Neural cell (in vitro differentiated cells): ENCODE data around the gene DNAAF3. TPM values are rescaled to one million over a fixed set of nuclear protein-coding genes. Genes with fewer than 3 reads are reported as not detected.

Experiments used
- H2AFZ ChIP-seq: fragments of 200-600, 300-800 bp; sonication (generic), shearing (Covaris generic); 2 replicates; pipeline ENCODE4 v1.6.0; 2014; ENCODE audit warnings: low read depth, mild to moderate bottlenecking, antibody characterized with exemption, low read length, moderate library complexity
- H3F3A ChIP-seq: fragments of 200-600 bp; shearing (Covaris generic); 2 replicates; pipeline ENCODE4 v1.6.1; 2016; ENCODE audit warnings: mild to moderate bottlenecking, moderate library complexity, mixed read lengths, antibody characterized with exemption, low read length; ENCODE audit not compliant: insufficient read depth, poor library complexity, severe bottlenecking
- H3K27ac ChIP-seq: fragments of 200-600, 300-800 bp; sonication (generic), shearing (Covaris generic); 2 replicates; pipeline ENCODE4 v1.5.1; 2014; ENCODE audit warnings: mild to moderate bottlenecking, low read length, moderate library complexity
- H3K27me3 ChIP-seq: fragments of 300-800, 200-600 bp; sonication (generic), shearing (Covaris generic); 2 replicates; pipeline ENCODE4 v1.6.0; 2014; ENCODE audit warnings: mild to moderate bottlenecking, low read depth, low read length, moderate library complexity; ENCODE audit not compliant: insufficient read depth
- H3K36me3 ChIP-seq: fragments of 300-800, 200-600 bp; sonication (generic), shearing (Covaris generic); 2 replicates; pipeline ENCODE4 v1.5.1; 2014; ENCODE audit warnings: mild to moderate bottlenecking, antibody characterized with exemption, low read length, moderate library complexity; ENCODE audit not compliant: insufficient read depth
- H3K4me2 ChIP-seq: fragments of 300-800, 200-600 bp; sonication (generic), shearing (Covaris generic); 2 replicates; pipeline ENCODE4 v1.6.0; 2014; ENCODE audit warnings: mild to moderate bottlenecking, low read length
- H3K4me3 ChIP-seq: fragments of 300-800, 200-600 bp; sonication (generic), shearing (Covaris generic); 2 replicates; pipeline ENCODE4 v1.5.1; 2014; ENCODE audit warnings: mild to moderate bottlenecking, low read length, moderate library complexity
- H3K79me2 ChIP-seq: fragments of 200-600 bp; shearing (Covaris generic); replicated peaks from 2 replicates; pipeline ENCODE4 v1.6.0; 2014; ENCODE audit warnings: mild to moderate bottlenecking, low read length, moderate library complexity; ENCODE audit not compliant: insufficient read depth
- H3K9ac ChIP-seq: fragments of 300-800, 200-600 bp; sonication (generic), shearing (Covaris generic); 2 replicates; pipeline ENCODE4 v1.6.1; 2016; ENCODE audit warnings: mild to moderate bottlenecking, low read length, mixed read lengths
- H3K9me2 ChIP-seq: fragments of 200-600 bp; shearing (Covaris generic); 2 replicates; pipeline ENCODE4 v1.6.1; 2016; ENCODE audit warnings: mild to moderate bottlenecking, low read length, mixed read lengths; ENCODE audit not compliant: insufficient read depth
- H3K9me3 ChIP-seq: fragments of 200-600, 300-800 bp; sonication (generic), shearing (Covaris generic); 2 replicates; pipeline ENCODE4 v1.6.1; 2016; ENCODE audit warnings: mild to moderate bottlenecking, mixed run types, low read length, moderate library complexity, mixed read lengths
- H4K20me1 ChIP-seq: fragments of 200-600 bp; shearing (Covaris generic); 2 replicates; pipeline ENCODE4 v1.6.1; 2016; ENCODE audit warnings: mild to moderate bottlenecking, mixed run types; ENCODE audit not compliant: insufficient read depth
- CTCF ChIP-seq: fragments of 450-650 bp; IDR thresholded peaks from 2 replicates; pipeline ENCODE4 v1.5.1; 2014; ENCODE audit warnings: antibody characterized with exemption, mild to moderate bottlenecking, moderate library complexity; ENCODE audit not compliant: poor library complexity, severe bottlenecking
- EP300 ChIP-seq: fragments of 450-650 bp; conservative IDR thresholded peaks from 2 replicates; pipeline ENCODE4 v1.6.1; 2014; ENCODE audit warnings: antibody characterized with exemption, mild to moderate bottlenecking, moderate library complexity; ENCODE audit not compliant: poor library complexity, severe bottlenecking
- EZH2 ChIP-seq: fragments of 200-600, 300-800 bp; shearing (Covaris generic), sonication (generic); IDR thresholded peaks from 2 replicates; pipeline ENCODE4 v1.6.1; 2014; ENCODE audit warnings: antibody characterized with exemption, low read length, borderline replicate concordance, mild to moderate bottlenecking; ENCODE audit not compliant: insufficient read depth, poor library complexity, severe bottlenecking
- MXI1 ChIP-seq: fragments of 450-650 bp; conservative IDR thresholded peaks from 2 replicates; pipeline ENCODE4 v1.6.1; 2014; ENCODE audit warnings: antibody characterized with exemption, mild to moderate bottlenecking; ENCODE audit not compliant: poor library complexity, severe bottlenecking
- POLR2AphosphoS5 ChIP-seq: IDR thresholded peaks from 2 replicates; pipeline ENCODE4 v1.6.1; 2012
- RAD21 ChIP-seq: fragments of 450-650 bp; conservative IDR thresholded peaks from 2 replicates; pipeline ENCODE4 v1.6.1; 2014; ENCODE audit warnings: antibody characterized with exemption, mild to moderate bottlenecking, moderate library complexity
- REST ChIP-seq: IDR thresholded peaks from 2 replicates; pipeline ENCODE4 v1.6.1; 2012; ENCODE audit warnings: borderline replicate concordance
- SMC3 ChIP-seq: fragments of 450-650 bp; conservative IDR thresholded peaks from 2 replicates; pipeline ENCODE4 v1.6.1; 2014; ENCODE audit warnings: antibody characterized with exemption, mild to moderate bottlenecking, moderate library complexity; ENCODE audit not compliant: poor library complexity
- TAF1 ChIP-seq: IDR thresholded peaks from 2 replicates; pipeline ENCODE4 v1.6.1; 2012; ENCODE audit warnings: low read depth
- polyA minus RNA-seq: library from RNA; depleted of rRNA, polyadenylated mRNA; stranded (reverse); fragments of >200 nt; gene quantifications from 2 replicates; pipeline ENCODE4 v1.2.3, GENCODE V29; 2014
- polyA plus RNA-seq: library from polyadenylated mRNA; depleted of rRNA; stranded (reverse); fragments of >200 nt; gene quantifications from 2 replicates; pipeline ENCODE4 v1.2.3, GENCODE V29; 2014

DNAAF3 gene
- polyA plus RNA-seq = 0.38 and 2.2 TPM in 2 replicates
- polyA minus RNA-seq = not detected in 2 replicates

- H3K4me2 ChIP-seq = peak within 1 kb of the TSS; percentile 64
- peak within 1 kb of the TSS; percentile 3 for H3K9ac ChIP-seq
- no peaks in the 10 kb centered on the region for H3K36me3 ChIP-seq
- H3K9me2 ChIP-seq = no peaks in the 10 kb centered on the region
- no peaks in the 10 kb centered on the region for H3K9me3 ChIP-seq
- no peaks in the 10 kb centered on the region for H3K79me2 ChIP-seq
- peak within 1 kb of the TSS; percentile 17 for H2AFZ ChIP-seq
- peak; percentile 80 for TF ChIP-seq MXI1
- no peak for TF ChIP-seq EP300
- TF ChIP-seq CTCF = peak; percentile 29
- TF ChIP-seq TAF1 = no peak
- H3K27me3 ChIP-seq = peaks cover 6% of the 10 kb centered on the region
- no peaks in the 10 kb centered on the region for H3F3A ChIP-seq
- no peaks in the 10 kb centered on the region for H4K20me1 ChIP-seq
- peak within 1 kb of the TSS; percentile 62 for H3K4me3 ChIP-seq
- no peak within 1 kb of the TSS for H3K27ac ChIP-seq
Observed at GRCh38 chr19:55166530-55167268, at the start of gene DNAAF3. Gene DNAAF3, minus strand, starts transcription at chr19:55166613. Its CDS starts 200 bp downstream, at chr19:55166413.

GRCh38 chr19:55213547-55213946 lies 47.1 kb upstream of the DNAAF3 start:
- TF ChIP-seq TAF1 (no peak), RAD21 (no peak), SMC3 (no peak), MXI1 (no peak)
- H4K20me1 ChIP-seq = no peaks in the 10 kb centered on the region
- no peaks in the 10 kb centered on the region for H3K79me2 ChIP-seq
- no peak overlapping the region for H3K9ac ChIP-seq
- no peaks in the 10 kb centered on the region for H3K36me3 ChIP-seq
- H3F3A ChIP-seq = no peaks in the 10 kb centered on the region
- H3K4me2 ChIP-seq = no peak overlapping the region
- no peaks in the 10 kb centered on the region for H3K9me2 ChIP-seq
- H3K27me3 ChIP-seq = no peaks in the 10 kb centered on the region
- no peak overlapping the region for H3K4me3 ChIP-seq
- H3K9me3 ChIP-seq = no peaks in the 10 kb centered on the region
- no peak overlapping the region for H2AFZ ChIP-seq
- no peak overlapping the region for H3K27ac ChIP-seq

- Histone ChIP-seq H2AFZ (no peak overlapping the region), H3K36me3 (no peaks in the 10 kb centered on the region)
- no peak for TF ChIP-seq MXI1
- TF ChIP-seq REST = no peak
- no peak for TF ChIP-seq TAF1
- no peak for TF ChIP-seq EP300
- peak; percentile 59 for TF ChIP-seq SMC3
- no peak for TF ChIP-seq POLR2AphosphoS5
- no peak for TF ChIP-seq EZH2
- peak; percentile 58 for TF ChIP-seq CTCF
- TF ChIP-seq RAD21 = peak; percentile 47
Observed at GRCh38 chr19:55212447-55212846, 46.0 kb upstream of the DNAAF3 start.

More at GRCh38 chr19:55212447-55212846, 46.0 kb upstream of the DNAAF3 start:
- Histone ChIP-seq H3K4me2 (no peak overlapping the region), H3K27me3 (no peaks in the 10 kb centered on the region), H4K20me1 (no peaks in the 10 kb centered on the region), H3K79me2 (no peaks in the 10 kb centered on the region), H3F3A (no peaks in the 10 kb centered on the region), H3K9me2 (no peaks in the 10 kb centered on the region), H3K9ac (no peak overlapping the region), H3K9me3 (no peaks in the 10 kb centered on the region), H3K27ac (no peak overlapping the region), H3K4me3 (no peak overlapping the region)
